Sigmoid colon (tissue), 4 donors: ENCODE results near the gene ADSS1.

Experiments used
- CTCF ChIP-seq, 4 experiments: fragments of 450-650 bp in 3 of 4; fragments of 200-600 bp in 1 of 4; IDR thresholded peaks; one replicate each; pipeline ENCODE4 v1.5.1; 2016 to 2019; ENCODE audit warnings: antibody characterized with exemption in 4 of 4, mild to moderate bottlenecking in 3 of 4, moderate library complexity in 2 of 4
- EP300 ChIP-seq, 4 donors: sonication (generic); formaldehyde crosslinking; IDR thresholded peaks; one replicate each; pipeline ENCODE4 v1.6.1; 2017; ENCODE audit warnings: antibody characterized with exemption in 4 of 4
- POLR2A ChIP-seq, 2 donors: fragments of 450-650 bp; IDR thresholded peaks; one replicate each; pipeline ENCODE4 v1.6.1; 2016; ENCODE audit warnings: antibody characterized with exemption in 2 of 2, mild to moderate bottlenecking in 2 of 2, moderate library complexity in 2 of 2

- TF ChIP-seq CTCF (IDR thresholded peaks at IDR 0.05) (no peak), POLR2A (IDR thresholded peaks at IDR 0.05) (no peak), EP300 (IDR thresholded peaks at IDR 0.05) (no peak)
Observed at GRCh38 chr14:104770072-104770579, 46.1 kb downstream of the ADSS1 start.
